SK-N-SH (cell line): Measurements from ENCODE around the gene ADGRE3. TPM values are rescaled to one million over a fixed set of nuclear protein-coding genes. Genes with fewer than 3 reads are reported as not detected.

ENCODE experiments used
- CTCF ChIA-PET: fragments of 300-600, 350-600 bp; formaldehyde crosslinking; extraction: SDS; loops from one replicate; lab custom pipeline; 2021; lab: Yijun Ruan, JAX
- POLR2A ChIA-PET: fragments of 350-600 bp; sonication (Branson Sonifier 250); formaldehyde crosslinking; extraction: SDS; loops from one replicate; lab custom pipeline; 2020; ENCODE audit warnings: antibody characterized with exemption, inconsistent platforms; lab: Yijun Ruan, JAX
- DNase-seq: peaks from one replicate; pipeline ENCODE4 v3.0.0; 2012
- H2AFZ ChIP-seq: fragments of 200-600 bp; sonication (generic); 2 replicates; pipeline ENCODE4 v1.8.1; 2016; ENCODE audit warnings: antibody characterized with exemption, mild to moderate bottlenecking, low read depth
- H3F3A ChIP-seq: fragments of 200-600 bp; sonication (generic); replicated peaks from 2 replicates; pipeline ENCODE3; 2016; ENCODE audit warnings: antibody characterized with exemption, mild to moderate bottlenecking; ENCODE audit not compliant: insufficient read depth
- H3K27ac ChIP-seq, 2 experiments: fragments of 200-500 bp in 1 of 2; fragments of 200-600 bp in 1 of 2; sonication (Bioruptor generic) in 1 of 2; sonication (generic), shearing (Covaris generic) in 1 of 2; 2 replicates each; pipeline versions ENCODE4 v1.5.1 to v1.6.1; 2014 to 2016; ENCODE audit warnings: low read depth in 2 of 2, inconsistent platforms in 1 of 2, low read length in 1 of 2, mild to moderate bottlenecking in 1 of 2, mixed read lengths in 1 of 2
- H3K27me3 ChIP-seq: fragments of 200-600 bp; sonication (generic), shearing (Covaris generic); 2 replicates; pipeline ENCODE4 v1.6.1; 2016; ENCODE audit warnings: mixed run types; ENCODE audit not compliant: insufficient read depth
- H3K36me3 ChIP-seq, 2 experiments: fragments of 200-500 bp in 1 of 2; fragments of 200-600 bp in 1 of 2; sonication (Bioruptor generic) in 1 of 2; sonication (generic) in 1 of 2; replicated peaks in 1 of 2; 2 replicates each; pipeline versions ENCODE3 to v1.5.1; 2014 to 2016; ENCODE audit warnings: low read length in 1 of 2, mild to moderate bottlenecking in 1 of 2; ENCODE audit not compliant: insufficient read depth in 2 of 2, control insufficient read depth in 1 of 2
- H3K4me1 ChIP-seq, 2 experiments: fragments of 200-500 bp in 1 of 2; fragments of 200-600 bp in 1 of 2; sonication (Bioruptor generic) in 1 of 2; sonication (generic), shearing (Covaris generic) in 1 of 2; 2 replicates each; pipeline versions ENCODE4 v1.5.1 to v1.6.1; 2014 to 2016; ENCODE audit warnings: low read depth in 1 of 2, low read length in 1 of 2, mixed run types in 1 of 2; ENCODE audit not compliant: insufficient read depth in 2 of 2, control insufficient read depth in 1 of 2
- H3K4me2 ChIP-seq: fragments of 200-600 bp; sonication (generic), shearing (Covaris generic); 2 replicates; pipeline ENCODE4 v1.6.1; 2017; ENCODE audit warnings: mixed run types
- H3K4me3 ChIP-seq, 2 experiments: fragments of 200-500 bp in 1 of 2; fragments of 200-600 bp in 1 of 2; sonication (Bioruptor generic) in 1 of 2; sonication (generic), shearing (Covaris generic) in 1 of 2; 2 replicates each; pipeline versions ENCODE4 v1.5.1 to v1.8.1; 2014 to 2016; ENCODE audit warnings: low read depth in 2 of 2, inconsistent platforms in 1 of 2, low read length in 1 of 2, mild to moderate bottlenecking in 1 of 2, mixed read lengths in 1 of 2, moderate library complexity in 1 of 2
- H3K79me2 ChIP-seq: fragments of 200-600 bp; sonication (generic); 2 replicates; pipeline ENCODE4 v1.8.1; 2017; ENCODE audit warnings: mild to moderate bottlenecking; ENCODE audit not compliant: insufficient read depth
- H3K9ac ChIP-seq: fragments of 200-600 bp; sonication (generic); 2 replicates; pipeline ENCODE4 v1.6.1; 2017; ENCODE audit warnings: mixed run types
- H3K9me2 ChIP-seq: fragments of 200-600 bp; sonication (generic); 2 replicates; pipeline ENCODE4 v1.6.1; 2017; ENCODE audit warnings: mixed run types
- H3K9me3 ChIP-seq: fragments of 200-600 bp; sonication (generic); 2 replicates; pipeline ENCODE4 v1.6.1; 2017; ENCODE audit warnings: mixed run types, mild to moderate bottlenecking, moderate library complexity
- H4K20me1 ChIP-seq: fragments of 200-600 bp; sonication (generic); 2 replicates; pipeline ENCODE4 v1.6.1; 2017; ENCODE audit warnings: mild to moderate bottlenecking, mixed run types; ENCODE audit not compliant: insufficient read depth
- ELF1 ChIP-seq: IDR thresholded peaks from 2 replicates; pipeline ENCODE4 v1.4.0; 2012
- WGBS: methylation state at CpG from one replicate; pipeline ENCODE4 v1.1.6; 2017; ENCODE audit warnings: low lambda C conversion rate; 5-methylcytosine and 5-hydroxymethylcytosine counted together
- polyA plus RNA-seq, 3 experiments: library from polyadenylated mRNA; depleted of rRNA; stranded (reverse); fragments of >200 nt; gene quantifications; 2 replicates each; pipeline ENCODE4 v1.2.3, GENCODE V29; 2012
- small RNA-seq, 7 experiments: library from RNA; depleted of rRNA; stranded (forward); fragments of <200 nt; gene quantifications; one replicate each; pipeline ENCODE3, GENCODE V24; 2012

ADGRE3 gene
- polyA plus RNA-seq, 1 of the 3 experiments (the other 2 are of a cell fraction) = not detected

DNA sequence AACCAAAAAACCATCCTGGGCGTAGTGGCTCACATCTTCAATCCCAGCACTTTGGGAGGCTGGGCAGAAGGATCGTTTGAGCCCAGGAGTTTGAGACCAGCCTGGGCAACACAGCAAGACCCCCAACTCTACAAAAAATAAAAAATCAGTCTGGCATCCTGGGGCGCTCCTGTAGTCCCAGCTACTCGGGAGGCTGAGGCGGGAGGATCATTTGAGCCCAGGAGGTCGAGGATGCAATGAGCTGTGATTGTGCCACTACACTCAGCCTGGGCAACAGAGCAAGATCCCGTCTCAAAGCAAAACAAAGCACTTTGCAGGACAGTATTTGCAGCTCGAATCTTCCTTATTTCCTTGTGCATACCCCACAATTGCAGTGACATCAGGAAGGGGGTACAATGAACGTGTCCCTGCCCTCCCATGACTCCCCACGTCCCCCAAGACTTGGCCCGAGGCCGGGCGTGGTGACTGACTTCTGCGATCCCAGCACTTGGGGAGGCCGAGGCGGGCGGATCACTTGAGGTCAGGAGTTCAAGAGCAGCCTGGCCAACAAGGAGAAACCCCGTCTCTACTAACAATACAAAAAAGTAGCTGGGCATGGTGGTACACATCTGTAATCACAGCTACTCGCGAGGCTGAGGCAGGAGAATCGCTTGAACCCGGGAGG is 103.6 kb downstream of the ADGRE3 start:
- Histone ChIP-seq H3K9me3 (no peaks in the 10 kb centered on the region), H3K79me2 (peaks cover 26% of the 10 kb centered on the region), H3K27me3 (no peaks in the 10 kb centered on the region), H3K36me3 (peaks cover 0 to 5% of the 10 kb centered on the region in 2 experiments), H3K9me2 (no peaks in the 10 kb centered on the region), H3K4me3 (peak overlapping the region; percentile 79 to 100), H3K4me1 (peaks cover 0 to 8% of the 10 kb centered on the region in 2 experiments; a peak in 2 of 4 replicates), H2AFZ (peak overlapping the region; percentile 94; the same call in 1 of the 2 replicates), H4K20me1 (no peaks in the 10 kb centered on the region), H3F3A (no peaks in the 10 kb centered on the region), H3K9ac (peak overlapping the region; percentile 70), H3K4me2 (peak overlapping the region; percentile 95), H3K27ac (no peak overlapping the region; a peak in 1 of 4 replicates)
- ChIA-PET POLR2A (interaction anchor here (3.8 kb wide), 1 partner anchor 118 kb away, joined by 15 read pairs; the partner anchor contains the start of gene ZNF333), CTCF (interaction anchor here (0.8 to 7.9 kb wide), 6 partner anchors 14 to 489 kb away, joined by 3 to 123 read pairs (median 9); partner anchors contain the start of genes DNAJB1 and ZNF333)
- TF ChIP-seq ELF1 = no peak
- DNase-seq = no peak
- 14% methylated on average over 18 of the region's 22 CpGs for WGBS

Small RNA genes within 50 kb of the gene (small RNA-seq; reads per million reads assigned to genes)
- gene AC022149.2 (0 reads per million in 7 experiments), gene RN7SL842P (0 reads per million in 7 experiments)

Other genes starting within 250 kb of the ADGRE3 start
- 68.0 and 99.6 TPM in 2 replicates for gene PKN1, start 241.5 kb downstream of the ADGRE3 start, polyA plus RNA-seq (2012; rRNA removed)
- 4.6 and 6.0 TPM in 2 replicates for gene PTGER1, start 199.5 kb downstream of the ADGRE3 start, polyA plus RNA-seq (2012; rRNA removed)
- 138 and 144 TPM in 2 replicates for gene GIPC1, start 178.7 kb downstream of the ADGRE3 start, polyA plus RNA-seq (2012; rRNA removed)
- gene DNAJB1, start 156.4 kb downstream of the ADGRE3 start, polyA plus RNA-seq (2012; rRNA removed) = 95.7 and 103 TPM in 2 replicates
- gene TECR, start 145.2 kb downstream of the ADGRE3 start, polyA plus RNA-seq (2012; rRNA removed) = 87.9 and 110 TPM in 2 replicates
- 458 and 465 TPM in 2 replicates for gene NDUFB7, start 102.8 kb downstream of the ADGRE3 start, polyA plus RNA-seq (2012; rRNA removed)
- 0.05 TPM in 1 of 2 replicates, not detected in the other for gene CLEC17A, start 91.8 kb downstream of the ADGRE3 start, polyA plus RNA-seq (2012; rRNA removed)
- 15.2 and 19.6 TPM in 2 replicates for gene ZNF333, start 15.2 kb upstream of the ADGRE3 start, polyA plus RNA-seq (2012; rRNA removed)
- gene ADGRE2, start 103.7 kb upstream of the ADGRE3 start, polyA plus RNA-seq (2012; rRNA removed) = 0.02 TPM in 1 of 2 replicates, not detected in the other
- gene OR7A5, start 160.3 kb upstream of the ADGRE3 start, polyA plus RNA-seq (2012; rRNA removed) = not detected in 2 replicates
- not detected in 2 replicates for gene OR7C1, start 160.3 kb upstream of the ADGRE3 start, polyA plus RNA-seq (2012; rRNA removed)
- gene OR7A10, start 174.1 kb upstream of the ADGRE3 start, polyA plus RNA-seq (2012; rRNA removed) = not detected in 2 replicates
- gene OR7A17, start 211.3 kb upstream of the ADGRE3 start, polyA plus RNA-seq (2012; rRNA removed) = not detected in 2 replicates